Measurements from ENCODE around the gene UBB.

UBB gene

GRCh38 chr17:16380640-16381495, at the start of gene UBB:
Gene UBB, plus strand, starts transcription at chr17:16381091. Its CDS starts 817 bp downstream, at chr17:16381908.
- DNase-seq, result peak; percentile 92

- no peak for DNase-seq
Observed at GRCh38 chr17:16338391-16338790, 42.5 kb upstream of the UBB start.

DNA sequence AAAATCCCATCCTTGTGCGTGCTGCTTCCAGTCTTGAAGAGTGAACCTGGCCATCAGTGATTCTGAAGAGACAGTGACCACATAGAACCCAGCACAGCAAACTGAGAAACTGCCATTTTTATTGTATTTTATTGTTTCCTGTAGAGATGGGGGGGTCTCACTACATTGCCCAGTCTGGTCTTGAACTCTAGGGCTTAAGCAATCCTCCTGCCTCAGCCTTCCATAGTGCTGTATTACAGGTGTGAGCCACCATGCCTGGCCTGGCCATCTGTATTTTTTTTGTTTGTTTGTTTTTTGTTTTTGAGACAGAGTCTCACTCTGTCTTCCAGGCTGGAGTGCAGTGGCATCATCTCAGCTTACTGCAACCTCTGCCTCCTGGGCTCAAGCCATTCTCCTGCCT, 41.5 kb upstream of the UBB start:
- no peak for DNase-seq

DNA sequence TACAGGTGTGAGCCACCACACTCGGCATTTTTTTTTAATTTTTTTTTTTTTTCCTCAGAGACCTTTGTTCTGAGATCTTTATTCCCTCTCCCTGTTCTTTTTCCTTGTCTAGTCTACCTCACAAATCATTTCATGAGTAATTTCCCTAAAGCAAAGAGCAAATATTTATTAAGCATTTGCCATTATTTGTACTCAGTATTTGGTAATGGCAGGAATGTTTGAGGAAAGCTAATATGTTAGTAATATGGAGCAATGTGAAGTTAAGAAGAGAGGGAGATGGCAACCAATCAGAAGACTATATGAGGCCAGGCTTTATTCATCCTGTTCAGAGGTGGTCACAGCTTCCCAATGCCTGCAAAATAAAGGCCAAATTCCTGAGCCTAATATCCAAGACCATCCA, 40.9 kb upstream of the UBB start:
- no peak for DNase-seq

DNA sequence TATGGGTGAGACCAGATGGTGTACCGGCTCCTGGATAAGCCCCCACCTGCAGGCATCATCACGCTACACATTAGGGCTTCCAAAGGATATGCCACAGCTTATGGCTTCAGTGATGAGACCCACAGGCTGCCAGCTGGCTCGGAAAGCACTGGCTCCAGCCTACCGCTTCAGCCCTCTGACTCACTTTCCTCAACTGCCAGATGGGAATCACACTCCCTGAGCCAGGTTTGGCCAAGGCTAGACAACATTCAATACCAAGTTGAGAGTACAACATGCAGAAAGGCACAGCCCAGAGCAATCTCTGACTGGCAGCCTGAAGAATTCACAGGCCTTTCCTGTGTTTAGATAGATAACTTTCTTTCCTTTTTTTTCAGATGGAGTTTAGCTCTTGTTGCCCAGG, 37.9 kb upstream of the UBB start:
- DNase-seq, result no peak

DNA sequence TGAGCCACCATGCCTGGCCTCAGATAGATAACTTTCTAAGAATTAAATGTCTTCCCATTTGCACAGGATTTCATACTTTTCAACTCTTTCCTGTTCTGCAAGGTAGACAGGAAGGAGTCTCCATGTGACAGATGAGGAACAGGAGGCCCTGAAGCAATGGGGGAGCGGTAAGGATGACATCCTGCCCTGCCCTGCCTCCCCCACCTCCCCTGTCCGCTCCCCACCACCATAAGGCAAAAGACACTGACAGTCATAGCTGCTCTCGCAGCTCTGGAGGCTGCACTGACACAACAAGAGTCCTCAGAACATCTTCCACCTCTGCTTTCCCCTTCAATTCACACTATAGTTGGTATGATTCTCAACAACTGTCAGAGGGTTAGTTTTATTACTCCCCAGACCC, 37.3 kb upstream of the UBB start:
- DNase-seq, result no peak

GRCh38 chr17:16345565-16345964, 35.3 kb upstream of the UBB start:
- DNase-seq, result no peak

DNA sequence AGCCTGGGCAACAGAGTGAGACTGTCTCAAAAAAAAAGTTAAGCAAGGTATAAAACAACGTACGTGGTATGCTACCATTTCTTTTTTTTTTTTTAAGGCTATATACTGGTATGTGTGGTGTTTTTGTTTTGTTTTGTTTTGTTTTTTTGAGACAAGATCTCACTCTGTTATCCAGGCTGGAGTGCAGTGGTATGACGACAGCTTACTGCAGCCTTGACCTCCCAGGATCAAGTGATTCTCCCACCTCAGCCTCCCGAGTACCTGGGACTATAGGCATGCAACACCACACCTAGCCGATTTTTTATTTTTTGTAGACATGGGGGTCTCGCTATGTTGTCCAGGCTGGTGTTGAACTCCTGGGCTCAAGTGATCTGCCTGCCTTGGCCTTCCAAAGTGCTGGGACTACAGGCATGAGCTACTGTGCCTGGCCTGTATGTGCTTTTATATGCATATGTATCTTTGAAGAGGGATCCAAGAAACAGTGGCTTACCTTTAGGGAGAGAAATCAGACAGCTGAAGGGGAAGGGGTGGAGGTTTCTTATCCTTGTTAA, 34.1 kb upstream of the UBB start:
- DNase-seq, result no peak

DNA sequence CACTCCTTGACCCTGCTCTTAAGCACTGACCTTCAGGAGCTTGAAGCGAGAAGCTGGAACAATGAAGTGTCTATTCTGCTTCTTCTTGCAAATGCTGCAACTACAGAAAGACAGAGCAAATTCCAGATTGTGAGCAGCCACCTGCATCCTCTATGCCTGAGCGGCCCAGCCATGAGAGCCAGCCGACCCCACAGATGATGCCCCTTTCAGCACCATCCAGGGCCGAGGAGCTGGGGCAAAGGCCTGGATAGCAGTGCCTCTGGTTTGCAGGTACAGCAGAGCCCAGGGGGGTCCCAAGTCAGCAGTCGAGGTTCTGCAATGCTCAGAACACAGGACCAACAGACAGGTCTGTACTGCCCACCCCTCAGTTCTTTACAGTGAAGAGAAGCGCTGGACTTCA, 32.3 kb upstream of the UBB start:
- no peak for DNase-seq

GRCh38 chr17:16349431-16349830, 31.5 kb upstream of the UBB start:
- DNase-seq, result no peak

- DNase-seq, result no peak
Observed at GRCh38 chr17:16351831-16352230, 29.1 kb upstream of the UBB start.

DNA sequence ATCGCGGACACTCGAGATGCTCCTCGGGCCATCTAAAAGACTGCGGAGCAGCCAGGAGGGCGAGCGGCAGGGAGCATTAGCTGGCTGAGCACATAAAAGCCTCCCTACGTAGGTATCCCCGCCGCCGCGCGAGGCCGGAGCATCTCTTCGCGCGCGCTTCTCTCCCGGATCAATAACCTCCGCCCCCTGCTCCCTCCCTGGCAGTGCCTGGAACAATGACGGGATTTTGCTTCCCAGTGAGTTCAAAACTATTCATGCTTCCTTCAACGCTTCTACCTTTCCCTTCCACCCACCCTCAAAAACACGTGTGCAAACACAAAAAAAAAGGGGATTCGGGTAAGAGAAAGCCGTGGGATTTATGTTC, 28.6 kb upstream of the UBB start:
- DNase-seq, result peak; percentile 40

DNA sequence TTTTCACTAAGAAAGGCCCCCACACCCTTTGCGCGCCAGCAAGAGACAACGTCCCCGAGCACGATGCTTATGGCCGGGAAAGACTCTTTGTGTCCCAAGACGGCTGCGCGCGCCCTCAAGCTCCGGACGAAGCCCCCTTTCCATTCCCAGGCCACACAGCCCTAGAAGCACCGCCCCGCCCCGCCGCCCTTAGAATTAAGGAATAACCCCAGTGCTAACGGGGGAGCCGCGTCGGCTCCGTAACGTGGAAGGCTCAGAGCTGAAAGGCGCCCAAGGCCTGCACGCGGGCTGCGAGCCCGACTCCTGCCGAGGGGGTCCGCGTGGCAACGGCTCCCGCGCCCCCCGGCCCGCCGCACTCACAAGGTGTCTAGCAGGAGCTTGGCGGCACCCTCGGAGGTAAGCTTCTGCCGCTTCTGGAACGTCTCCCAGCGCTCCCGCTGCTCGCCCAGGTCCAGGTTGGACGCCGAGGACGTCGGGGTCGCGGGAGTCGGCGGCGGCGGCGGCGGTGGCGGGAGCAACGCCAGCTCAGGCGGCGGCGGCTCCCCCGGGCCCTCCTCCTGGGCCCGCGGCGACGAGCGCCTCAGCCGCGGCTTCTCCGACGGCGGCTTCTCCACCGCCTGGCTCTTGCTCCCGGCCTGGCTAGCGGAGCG, 28.1 kb upstream of the UBB start:
- DNase-seq, result peak; percentile 49

- DNase-seq, result peak; percentile 74
Observed at GRCh38 chr17:16353317-16354174, 27.3 kb upstream of the UBB start, which contains the start of gene CENPV. Gene CENPV, minus strand, starts transcription at chr17:16353469. Its CDS starts 33 bp downstream, at chr17:16353436.

GRCh38 chr17:16354585-16354984, 26.3 kb upstream of the UBB start:
- no peak for DNase-seq

DNA sequence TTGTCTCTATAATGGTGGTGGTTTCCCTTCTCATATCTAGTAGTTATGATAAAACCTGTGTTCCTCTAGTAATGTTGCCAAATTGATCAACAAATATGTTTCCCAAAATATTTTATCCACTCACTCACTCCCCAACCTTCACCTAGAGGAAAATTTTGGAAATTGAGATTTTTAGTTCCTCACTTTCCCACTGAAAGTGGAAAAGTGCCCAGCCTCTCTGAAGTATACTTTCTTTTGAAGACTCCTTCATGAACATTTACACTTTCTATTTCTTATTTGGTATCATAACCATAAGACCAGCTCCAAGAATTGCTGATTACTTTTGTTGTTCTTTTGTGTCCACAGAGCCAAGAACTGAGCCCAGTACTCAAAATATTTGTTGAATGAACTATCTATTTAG, 22.5 kb upstream of the UBB start:
- DNase-seq, result no peak

- no peak for DNase-seq
Observed at GRCh38 chr17:16361874-16362273, 19.0 kb upstream of the UBB start.

- DNase-seq, result peak; percentile 73
Observed at GRCh38 chr17:16363749-16364536, 16.9 kb upstream of the UBB start.

GRCh38 chr17:16364625-16365024, 16.3 kb upstream of the UBB start:
- DNase-seq, result no peak

DNA sequence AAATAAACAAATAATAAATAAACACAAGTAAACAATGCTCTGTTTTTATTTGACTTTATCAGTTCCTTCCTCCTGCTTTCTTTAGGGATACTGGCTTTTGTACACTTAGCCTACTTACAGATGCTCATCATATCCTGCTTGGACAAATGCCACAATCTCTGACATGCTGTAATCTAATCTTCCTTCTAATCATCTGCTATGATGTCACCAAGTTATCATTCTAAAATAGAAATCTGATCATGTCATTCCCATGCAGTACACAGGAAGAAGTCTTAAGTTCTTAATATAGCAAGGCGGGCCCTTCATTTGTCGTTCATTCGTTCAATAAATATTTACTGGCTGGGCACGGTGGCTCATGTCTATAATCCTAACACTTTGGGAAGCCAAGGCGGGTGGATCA, 9.1 kb upstream of the UBB start:
- DNase-seq, result no peak

GRCh38 chr17:16374146-16374938, 6.5 kb upstream of the UBB start:
- no peak for DNase-seq

DNA sequence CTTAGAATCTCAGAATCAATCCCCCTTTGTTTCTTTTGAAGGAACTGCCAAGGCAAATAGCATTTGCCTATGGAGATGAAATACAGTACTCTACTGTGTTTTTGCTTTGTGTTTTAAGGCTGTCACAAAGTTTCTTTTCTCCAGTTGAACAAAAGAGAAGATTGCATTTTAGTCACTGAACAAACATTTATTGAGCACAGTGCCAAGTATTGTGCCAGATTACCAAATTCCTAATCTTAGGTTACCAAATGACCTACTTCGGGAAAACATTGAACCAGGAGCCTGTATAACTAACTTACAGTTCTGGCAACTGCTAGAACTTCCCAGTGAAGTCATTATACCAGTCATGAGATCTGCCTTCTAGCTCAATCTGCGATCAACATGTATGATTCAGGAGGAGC, 3.0 kb upstream of the UBB start:
- no peak for DNase-seq

All from stimulated activated CD4-positive, alpha-beta T cell treated with anti-CD3 and anti-CD28 coated beads, Interleukin-4, amount 100 ng/mL, for 1 hour (primary cell).